GM12878 (cell line): Measurements from ENCODE around the gene SEC23IP. TPM values are rescaled to one million over a fixed set of nuclear protein-coding genes. Genes with fewer than 3 reads are reported as not detected.

Experiments
- ATAC-seq: fragments of 200-7000 bp; cut with Tn5 transposase; 3 replicates; pipeline ENCODE4 v1.9.1; 2020; ENCODE audit warnings: mild to moderate bottlenecking, moderate library complexity
- BruUV-seq: library from RNA; stranded (reverse); fragments of 400-500 nt; replicated peaks from 2 replicates; lab custom pipeline; 2021; lab: Mats Ljungman, UMichigan
- CTCF ChIA-PET: fragments of 300-600 bp; sonication (Branson Sonifier 250); formaldehyde crosslinking; extraction: SDS; loops from one replicate; lab custom pipeline; 2021; ENCODE audit warnings: inconsistent platforms; lab: Yijun Ruan, JAX
- POLR2A ChIA-PET: fragments of 350-600 bp; formaldehyde crosslinking; extraction: SDS; loops from one replicate; lab custom pipeline; 2021; ENCODE audit warnings: inconsistent platforms; lab: Charles Lee
- RAD21 ChIA-PET: fragments of 300-600 bp; sonication (Branson Sonifier 250); formaldehyde crosslinking; loops from one replicate; lab custom pipeline; 2023; ENCODE audit warnings: antibody characterized with exemption; ENCODE audit not compliant: unreplicated experiment; lab: Charles Lee
- SMC1A ChIA-PET: fragments of 300-600 bp; sonication (Branson Sonifier 250); formaldehyde crosslinking; loops from one replicate; lab custom pipeline; 2023; ENCODE audit not compliant: unreplicated experiment, uncharacterized antibody; lab: Charles Lee
- DNase-seq: peaks from one replicate; pipeline ENCODE4 v3.0.0-alpha.2; 2011; ENCODE audit warnings: low read depth, low spot score
- FAIRE-seq: peaks from 3 replicates; lab custom pipeline; 2011; peaks lifted over from hg19 to GRCh38; lab: Jason Lieb, UNC
- H2AFZ ChIP-seq: 2 replicates; pipeline ENCODE4 v1.6.0; 2011; ENCODE audit warnings: low read depth, low read length, control low read depth; ENCODE audit not compliant: control insufficient read depth
- H3K27ac ChIP-seq: 2 replicates; pipeline ENCODE4 v1.5.1; 2011; ENCODE audit warnings: control low read depth; ENCODE audit not compliant: control insufficient read depth, insufficient read depth
- H3K27me3 ChIP-seq, 2 experiments: replicated peaks in 1 of 2; 2 replicates each; pipeline versions ENCODE4 v1.6.0 to v1.6.1; 2011; ENCODE audit warnings: low read length in 1 of 2; ENCODE audit not compliant: control insufficient read depth in 2 of 2, insufficient read depth in 2 of 2
- H3K36me3 ChIP-seq, 2 experiments: 2 replicates each; pipeline ENCODE4 v1.5.1; 2011; ENCODE audit warnings: low read length in 1 of 2; ENCODE audit not compliant: control insufficient read depth in 2 of 2, insufficient read depth in 2 of 2
- H3K4me1 ChIP-seq: 2 replicates; pipeline ENCODE4 v1.6.1; 2011; ENCODE audit warnings: mild to moderate bottlenecking, low read length, moderate library complexity, mixed read lengths; ENCODE audit not compliant: control insufficient read depth, insufficient read depth
- H3K4me2 ChIP-seq: 2 replicates; pipeline ENCODE4 v1.6.0; 2011; ENCODE audit warnings: control low read depth; ENCODE audit not compliant: control insufficient read depth, insufficient read depth
- H3K4me3 ChIP-seq: fragments of 200-600 bp; sonication (generic); 2 replicates; pipeline ENCODE4 v1.5.1; 2016
- H3K79me2 ChIP-seq: 2 replicates; pipeline ENCODE4 v1.6.0; 2011; ENCODE audit warnings: low read length; ENCODE audit not compliant: control insufficient read depth, insufficient read depth
- H3K9ac ChIP-seq: 2 replicates; pipeline ENCODE4 v1.8.0; 2011; ENCODE audit warnings: low read length, control low read depth, mixed read lengths; ENCODE audit not compliant: control insufficient read depth, insufficient read depth
- H3K9me3 ChIP-seq: replicated peaks from 3 replicates; pipeline ENCODE4 v1.5.1; 2011; ENCODE audit warnings: mild to moderate bottlenecking, low read length; ENCODE audit not compliant: control insufficient read depth, insufficient read depth
- H4K20me1 ChIP-seq: 2 replicates; pipeline ENCODE4 v1.6.0; 2011; ENCODE audit not compliant: control insufficient read depth, insufficient read depth
- BCL11A ChIP-seq: IDR thresholded peaks from 2 replicates; pipeline ENCODE4 v1.6.1; 2011; ENCODE audit warnings: low read depth, low read length
- BCLAF1 ChIP-seq: fragments of 450-650 bp; IDR thresholded peaks from 2 replicates; pipeline ENCODE4 v1.6.1; 2017; ENCODE audit warnings: antibody characterized with exemption, mild to moderate bottlenecking, moderate library complexity
- CHD1 ChIP-seq: IDR thresholded peaks from 2 replicates; pipeline ENCODE4 v1.6.1; 2012; ENCODE audit warnings: low read depth, low read length, improper control_type of control experiment
- NR2C1 ChIP-seq: fragments of 450-650 bp; IDR thresholded peaks from 2 replicates; pipeline ENCODE4 v1.6.1; 2017; ENCODE audit warnings: antibody characterized with exemption, mild to moderate bottlenecking, moderate library complexity
- NR2F1 ChIP-seq: fragments of 450-650 bp; conservative IDR thresholded peaks from 2 replicates; pipeline ENCODE4 v1.6.1; 2017; ENCODE audit warnings: mild to moderate bottlenecking
- POLR2A ChIP-seq: IDR thresholded peaks from 2 replicates; pipeline ENCODE4 v1.6.1; 2011; ENCODE audit warnings: low read depth, mild to moderate bottlenecking, low read length
- POLR2AphosphoS5 ChIP-seq: IDR thresholded peaks from 2 replicates; pipeline ENCODE4 v1.6.1; 2011; ENCODE audit warnings: mild to moderate bottlenecking, low read length, inconsistent platforms
- RAD21 ChIP-seq: IDR thresholded peaks from 2 replicates; pipeline ENCODE4 v1.6.1; 2011; ENCODE audit warnings: mild to moderate bottlenecking, low read depth, low read length, moderate library complexity; ENCODE audit not compliant: insufficient read depth
- SIN3A ChIP-seq: IDR thresholded peaks from 2 replicates; pipeline ENCODE4 v1.6.1; 2012; ENCODE audit warnings: low read depth, low read length, improper control_type of control experiment
- SMAD5 ChIP-seq: IDR thresholded peaks from 2 replicates; pipeline ENCODE4 v1.6.1; 2016; ENCODE audit warnings: antibody characterized with exemption, low read depth
- SUPT20H ChIP-seq: IDR thresholded peaks from 2 replicates; pipeline ENCODE4 v1.6.1; 2011; ENCODE audit warnings: low read depth, mild to moderate bottlenecking, low read length, moderate library complexity, borderline replicate concordance; ENCODE audit not compliant: control insufficient read depth
- SUZ12 ChIP-seq: fragments of 200-600 bp; sonication (generic); IDR thresholded peaks from one replicate; pipeline ENCODE4 v1.6.1; 2018; ENCODE audit warnings: antibody characterized with exemption, mild to moderate bottlenecking; ENCODE audit not compliant: unreplicated experiment
- ZNF24 ChIP-seq: fragments of 450-650 bp; IDR thresholded peaks from 2 replicates; pipeline ENCODE4 v1.6.1; 2017; ENCODE audit warnings: antibody characterized with exemption, mild to moderate bottlenecking
- ZZZ3 ChIP-seq: IDR thresholded peaks from 2 replicates; pipeline ENCODE4 v1.6.1; 2011; ENCODE audit warnings: low read depth; ENCODE audit not compliant: control insufficient read depth, insufficient read length
- WGBS: methylation state at CpG from one replicate; pipeline ENCODE4 v1.1.6; 2016; ENCODE audit warnings: low lambda C conversion rate; ENCODE audit not compliant: insufficient replicate concordance, insufficient coverage; ENCODE audit errors: missing lambda C conversion rate; 5-methylcytosine and 5-hydroxymethylcytosine counted together
- in situ Hi-C: fragments of 300-500 bp; cut with MboI; formaldehyde crosslinking; loops from 9 replicates; pipeline ENCODE4 v1.14.3; 2018; ENCODE audit warnings: mixed read lengths
- intact Hi-C: fragments of 100-400 bp; cut with micrococcal nuclease; formaldehyde crosslinking; loops from one replicate; pipeline ENCODE4 v1.14.2; 2022; ENCODE audit not compliant: unreplicated experiment
- polyA plus RNA-seq, 11 experiments: library from polyadenylated mRNA; depleted of rRNA in 4 of 11; unstranded in 6 of 11; stranded (reverse) in 5 of 11; fragments of >200 nt; fragmentation: Nextera tagmentation in 4 of 11; fragmentation: Illumina TruSeq in 1 of 11; extraction: Ambion mirVana in 4 of 11; extraction: Trizol in 1 of 11; gene quantifications; 1 replicate in 1 of 11; 2 replicates in 10 of 11; pipeline versions ENCODE4 v1.2.1 to v1.2.3, GENCODE V29; 2011 to 2016; ENCODE audit warnings: inconsistent platforms in 2 of 11, missing spikeins in 2 of 11, low read depth in 1 of 11
- total RNA-seq, 4 experiments: library from RNA; depleted of rRNA in 3 of 4; stranded (reverse); fragments of >200 nt in 3 of 4; fragmentation: Illumina TruSeq in 1 of 4; extraction: Trizol in 1 of 4; gene quantifications; 2 replicates each; pipeline versions ENCODE4 v1.2.1 to v1.2.3, GENCODE V29; 2013 to 2021

Gene SEC23IP
- total and polyA plus RNA-seq, 10 of the 15 experiments (the other 5 are each of a cell fraction or from before 2014, with no cell fraction given) = 15.1 to 82.5 (median 36.0) TPM

- H3K27me3 ChIP-seq = no peaks in the 10 kb centered on the region
- RAD21 ChIA-PET = interaction anchor here (1.1 kb wide), 1 partner anchor 102 kb away, joined by 3 read pairs; no protein-coding TSS in a partner anchor
- FAIRE-seq (no peak), ATAC-seq (no peak), DNase-seq (no peak)
- TF ChIP-seq SUZ12 (no peak), POLR2AphosphoS5 (no peak), SMAD5 (no peak), ZNF24 (no peak), BCLAF1 (no peak), RAD21 (no peak), SIN3A (no peak), BCL11A (no peak), ZZZ3 (no peak), POLR2A (no peak), NR2C1 (no peak), SUPT20H (no peak), CHD1 (no peak), NR2F1 (no peak)
- no peak overlapping the region for H3K9ac ChIP-seq
- H3K36me3 ChIP-seq = peaks cover 9 to 39% of the 10 kb centered on the region in 2 experiments
- BruUV-seq = no TSS peak
- intact Hi-C loops = no loop called here
- H3K4me3 ChIP-seq = no peak overlapping the region
- CTCF ChIA-PET = interaction anchor here (2.0 to 4.2 kb wide), 2 partner anchors 102 to 166 kb away, joined by 9 to 16 read pairs; no protein-coding TSS in a partner anchor
- H3K79me2 ChIP-seq = no peaks in the 10 kb centered on the region
- H2AFZ ChIP-seq = no peak overlapping the region
- in situ Hi-C loops = no loop called here
- WGBS = over 99% methylated on average over 6 of the region's 6 CpGs
- POLR2A ChIA-PET = no interaction called here
- no peak overlapping the region for H3K27ac ChIP-seq
- SMC1A ChIA-PET = interaction anchor here (0.8 to 1.2 kb wide), 4 partner anchors 12 to 105 kb away, joined by 3 read pairs; no protein-coding TSS in a partner anchor
- no peaks in the 10 kb centered on the region for H4K20me1 ChIP-seq
- H3K4me1 ChIP-seq = no peaks in the 10 kb centered on the region
- H3K4me2 ChIP-seq = no peak overlapping the region
- no peaks in the 10 kb centered on the region for H3K9me3 ChIP-seq
Observed at GRCh38 chr10:119852822-119853221, 39.7 kb upstream of the SEC23IP start.
